RWPE2 (cell line): Measurements from ENCODE around the gene AKAP13.
A peak's percentile ranks its signal among the peaks of the same experiment; 100 is the strongest.

Experiments used
- ATAC-seq: fragments of 200-7000 bp; cut with Tn5 transposase; 3 replicates; pipeline ENCODE4 v1.9.1; 2021; ENCODE audit warnings: low read depth
- DNase-seq: peaks from one replicate; pipeline ENCODE4 v3.0.0-alpha.2; 2020; ENCODE audit warnings: low spot score
- H3K27ac ChIP-seq: fragments of 450-650 bp; 2 replicates; pipeline ENCODE4 v1.5.1; 2017; ENCODE audit warnings: mild to moderate bottlenecking; ENCODE audit not compliant: poor library complexity, severe bottlenecking
- H3K27me3 ChIP-seq: fragments of 250-450 bp; sonication (Bioruptor Pico); 2 replicates; pipeline ENCODE4 v1.5.1; 2021; ENCODE audit warnings: mild to moderate bottlenecking, moderate library complexity; ENCODE audit not compliant: insufficient read depth, poor library complexity, severe bottlenecking
- H3K36me3 ChIP-seq: fragments of 250-450 bp; sonication (Bioruptor Pico); 2 replicates; pipeline ENCODE4 v1.5.1; 2020; ENCODE audit warnings: low read depth, mild to moderate bottlenecking, moderate library complexity
- H3K4me1 ChIP-seq: fragments of 250-450 bp; sonication (Bioruptor Pico); 2 replicates; pipeline ENCODE4 v1.5.1; 2021; ENCODE audit warnings: mild to moderate bottlenecking, moderate library complexity; ENCODE audit not compliant: insufficient read depth, poor library complexity, severe bottlenecking
- H3K4me3 ChIP-seq: fragments of 250-450 bp; sonication (Bioruptor Pico); 2 replicates; pipeline ENCODE4 v1.5.1; 2021; ENCODE audit warnings: mild to moderate bottlenecking, moderate library complexity; ENCODE audit not compliant: severe bottlenecking
- H3K9me3 ChIP-seq: fragments of 250-450 bp; sonication (Bioruptor Pico); 2 replicates; pipeline ENCODE4 v1.5.1; 2021; ENCODE audit warnings: mild to moderate bottlenecking, moderate library complexity; ENCODE audit not compliant: severe bottlenecking
- CTCF ChIP-seq: fragments of 450-650 bp; IDR thresholded peaks from one replicate; pipeline ENCODE4 v1.5.1; 2017; ENCODE audit warnings: mild to moderate bottlenecking, moderate library complexity; ENCODE audit not compliant: poor library complexity, severe bottlenecking

AKAP13 gene

DNA sequence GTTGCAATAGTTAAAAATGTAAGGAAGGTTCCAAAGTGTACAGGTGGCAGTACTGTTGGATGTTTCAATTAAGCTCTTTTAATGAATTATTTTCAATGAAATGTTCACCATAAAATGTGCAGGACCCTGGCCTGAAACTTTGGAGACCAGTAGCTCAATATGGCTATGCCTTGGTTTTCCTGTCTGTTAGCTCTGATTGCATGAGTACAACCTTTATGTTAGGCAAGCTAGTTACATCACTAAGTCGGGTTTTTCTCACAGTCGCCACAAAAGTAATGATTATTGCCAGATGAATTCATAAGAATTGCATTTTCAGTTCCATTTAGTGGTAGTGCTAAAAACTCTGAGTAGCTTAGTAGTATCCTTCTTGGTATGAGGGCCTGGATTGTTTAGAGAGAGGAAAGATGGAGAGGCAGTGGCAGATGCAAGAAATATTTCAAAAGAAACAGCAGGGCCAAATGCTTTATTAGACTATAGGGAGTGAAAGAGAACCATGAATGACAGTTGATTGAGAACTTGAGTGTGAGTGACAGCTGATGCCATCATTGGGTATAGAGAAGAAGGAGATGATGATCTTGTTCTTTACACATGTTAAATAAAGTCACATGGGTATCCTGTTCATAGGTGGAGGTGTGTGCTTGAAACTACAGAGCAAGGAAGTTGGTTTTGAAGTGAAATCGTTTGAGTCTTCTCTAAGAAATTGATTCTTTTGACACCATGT, 109.5 kb downstream of the AKAP13 start:
- Histone ChIP-seq H3K9me3 (no peaks in the 10 kb centered on the region), H3K4me1 (peaks cover 14% of the 10 kb centered on the region), H3K27me3 (no peaks in the 10 kb centered on the region), H3K27ac (no peak overlapping the region), H3K4me3 (no peak overlapping the region), H3K36me3 (peaks cover 8% of the 10 kb centered on the region)
- TF ChIP-seq CTCF = no peak
- ATAC-seq (no peak), DNase-seq (no peak)

DNA sequence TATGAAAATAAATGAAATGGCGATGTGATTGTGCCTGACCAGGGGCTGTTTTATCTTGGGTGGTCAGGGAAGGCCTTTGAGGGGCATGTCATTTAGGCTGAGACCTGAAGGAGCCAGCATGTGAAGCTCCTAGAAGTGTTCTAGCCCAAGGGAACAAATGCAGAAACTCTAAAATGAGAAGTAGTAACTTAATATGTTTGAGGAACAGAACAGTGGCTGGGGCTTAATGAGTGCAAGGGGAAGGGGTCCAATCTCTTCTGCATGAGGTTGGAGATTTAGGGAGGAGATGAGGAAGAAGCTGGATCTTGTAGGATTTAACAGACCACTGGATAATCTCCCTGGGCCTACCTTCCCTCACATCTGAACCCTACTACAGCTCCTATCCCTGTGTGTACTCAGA, 110.5 kb downstream of the AKAP13 start:
- no peaks in the 10 kb centered on the region for H3K9me3 ChIP-seq
- H3K27ac ChIP-seq = no peak overlapping the region
- no peak overlapping the region for H3K4me3 ChIP-seq
- H3K36me3 ChIP-seq = peaks cover 8% of the 10 kb centered on the region
- no peak for ATAC-seq
- DNase-seq = no peak
- no peak for TF ChIP-seq CTCF
- peaks cover 17% of the 10 kb centered on the region for H3K4me1 ChIP-seq
- H3K27me3 ChIP-seq = no peaks in the 10 kb centered on the region

GRCh38 chr15:85491691-85492090, 111.3 kb downstream of the AKAP13 start:
- H3K36me3 ChIP-seq = peaks cover 8% of the 10 kb centered on the region
- H3K27ac ChIP-seq = no peak overlapping the region
- no peaks in the 10 kb centered on the region for H3K27me3 ChIP-seq
- DNase-seq = no peak
- H3K4me1 ChIP-seq = peaks cover 17% of the 10 kb centered on the region
- H3K9me3 ChIP-seq = no peaks in the 10 kb centered on the region
- no peak for ATAC-seq
- no peak for TF ChIP-seq CTCF
- no peak overlapping the region for H3K4me3 ChIP-seq

DNA sequence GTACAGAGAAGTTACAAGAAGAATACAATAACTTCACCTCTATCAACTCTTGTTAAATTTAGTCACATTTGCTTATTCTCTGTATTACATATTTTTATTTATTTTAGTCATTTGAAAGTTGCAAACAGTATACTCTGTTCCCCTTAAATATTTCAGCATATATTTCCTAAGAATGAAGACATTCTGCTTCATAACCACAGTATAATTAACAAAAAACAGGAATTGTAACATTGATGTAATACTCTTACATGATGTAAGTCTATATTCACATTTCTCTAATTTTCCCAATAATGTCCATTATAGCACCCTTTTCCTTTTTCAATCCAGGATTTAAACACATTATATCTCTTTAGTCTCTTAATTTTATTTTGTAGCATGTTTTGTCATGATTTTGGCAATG, 112.0 kb downstream of the AKAP13 start:
- no peaks in the 10 kb centered on the region for H3K9me3 ChIP-seq
- no peak for TF ChIP-seq CTCF
- no peak overlapping the region for H3K27ac ChIP-seq
- no peak overlapping the region for H3K4me3 ChIP-seq
- peaks cover 17% of the 10 kb centered on the region for H3K4me1 ChIP-seq
- peaks cover 2% of the 10 kb centered on the region for H3K36me3 ChIP-seq
- no peaks in the 10 kb centered on the region for H3K27me3 ChIP-seq
- ATAC-seq (no peak), DNase-seq (no peak)

GRCh38 chr15:85493260-85493659, 112.9 kb downstream of the AKAP13 start:
- H3K27me3 ChIP-seq = no peaks in the 10 kb centered on the region
- no peak for TF ChIP-seq CTCF
- no peak for DNase-seq
- ATAC-seq = no peak
- H3K27ac ChIP-seq = peak overlapping the region; percentile 45
- H3K9me3 ChIP-seq = no peaks in the 10 kb centered on the region
- H3K4me1 ChIP-seq = peaks cover 17% of the 10 kb centered on the region
- no peaks in the 10 kb centered on the region for H3K36me3 ChIP-seq
- H3K4me3 ChIP-seq = no peak overlapping the region
